HEK293 (cell line): Measurements from ENCODE around the gene SRRM2.

Source experiments
- CTCF ChIA-PET: fragments of 350-600 bp; formaldehyde crosslinking; extraction: SDS; loops from one replicate; lab custom pipeline; 2021; ENCODE audit warnings: antibody characterized with exemption; lab: Yijun Ruan, JAX
- POLR2A ChIA-PET: fragments of 300-600 bp; formaldehyde crosslinking; extraction: SDS; loops from one replicate; lab custom pipeline; 2020; ENCODE audit warnings: antibody characterized with exemption, inconsistent platforms; lab: Yijun Ruan, JAX
- H3K27ac ChIP-seq: fragments of 200-500 bp; sonication (Bioruptor generic); 2 replicates; pipeline ENCODE4 v1.5.1; 2014; ENCODE audit warnings: low read depth, low read length, control low read depth, inconsistent platforms; ENCODE audit errors: extremely low read depth
- H3K36me3 ChIP-seq, 2 experiments: fragments of 200-500 bp in 1 of 2; sonication (Bioruptor generic) in 1 of 2; 1 replicate in 1 of 2; 2 replicates in 1 of 2; pipeline ENCODE4 v1.5.1; 2014 to 2017; ENCODE audit warnings: inconsistent platforms in 2 of 2, low read length in 2 of 2; ENCODE audit not compliant: control insufficient read depth in 2 of 2, insufficient read depth in 1 of 2
- H3K4me1 ChIP-seq: fragments of 200-500 bp; sonication (Bioruptor generic); 2 replicates; pipeline ENCODE4 v1.5.1; 2014; ENCODE audit warnings: mild to moderate bottlenecking, low read length, inconsistent platforms; ENCODE audit not compliant: control insufficient read depth, insufficient read depth
- H3K4me3 ChIP-seq: 2 replicates; pipeline ENCODE4 v1.5.1; 2011; ENCODE audit warnings: low read depth, mild to moderate bottlenecking, control low read depth, low read length, moderate library complexity
- H3K9me3 ChIP-seq: fragments of 200-500 bp; sonication (Bioruptor generic); 2 replicates; pipeline ENCODE4 v1.5.1; 2014; ENCODE audit warnings: low read depth, low read length, inconsistent platforms; ENCODE audit not compliant: control insufficient read depth, insufficient read depth
- EGR2 ChIP-seq: fragments of 450-650 bp; formaldehyde crosslinking; IDR thresholded peaks from 2 replicates; pipeline ENCODE4 v1.5.1; 2016; ENCODE audit warnings: low read depth, missing biosample characterization, missing genetic modification characterization
- GLIS1 ChIP-seq: fragments of 450-650 bp; formaldehyde crosslinking; IDR thresholded peaks from 2 replicates; pipeline ENCODE4 v1.5.1; 2016; ENCODE audit warnings: missing biosample characterization, missing genetic modification characterization
- GLIS2 ChIP-seq: fragments of 450-650 bp; formaldehyde crosslinking; IDR thresholded peaks from 2 replicates; pipeline ENCODE4 v1.5.1; 2016; ENCODE audit warnings: missing biosample characterization, missing genetic modification characterization
- HOXC10 ChIP-seq: sonication (generic); formaldehyde crosslinking; IDR thresholded peaks from 2 replicates; pipeline ENCODE4 v1.8.1; 2023; ENCODE audit warnings: mild to moderate bottlenecking, missing genetic modification reagents
- KLF16 ChIP-seq: fragments of 450-650 bp; formaldehyde crosslinking; IDR thresholded peaks from 2 replicates; pipeline ENCODE4 v1.5.1; 2017; ENCODE audit warnings: missing biosample characterization, missing genetic modification characterization
- MZF1 ChIP-seq: fragments of 450-650 bp; formaldehyde crosslinking; IDR thresholded peaks from 2 replicates; pipeline ENCODE4 v1.5.1; 2017; ENCODE audit warnings: missing biosample characterization, missing genetic modification characterization, borderline replicate concordance
- SP7 ChIP-seq: fragments of 450-650 bp; formaldehyde crosslinking; IDR thresholded peaks from 2 replicates; pipeline ENCODE4 v1.5.1; 2016; ENCODE audit warnings: missing biosample characterization, missing genetic modification characterization
- WT1 ChIP-seq: fragments of 450-650 bp; formaldehyde crosslinking; IDR thresholded peaks from 2 replicates; pipeline ENCODE4 v1.5.1; 2016; ENCODE audit warnings: missing biosample characterization, missing genetic modification characterization
- ZNF157 ChIP-seq: fragments of 450-650 bp; formaldehyde crosslinking; IDR thresholded peaks from 2 replicates; pipeline ENCODE4 v1.5.1; 2016; ENCODE audit warnings: missing biosample characterization, missing genetic modification characterization
- ZNF239 ChIP-seq: fragments of 450-650 bp; formaldehyde crosslinking; IDR thresholded peaks from 2 replicates; pipeline ENCODE4 v1.5.1; 2016; ENCODE audit warnings: missing biosample characterization, missing genetic modification characterization
- ZNF302 ChIP-seq: fragments of 450-650 bp; formaldehyde crosslinking; IDR thresholded peaks from 2 replicates; pipeline ENCODE4 v1.5.1; 2016; ENCODE audit warnings: missing biosample characterization, missing genetic modification characterization, low read depth
- ZNF341 ChIP-seq: fragments of 450-650 bp; formaldehyde crosslinking; IDR thresholded peaks from 2 replicates; pipeline ENCODE4; 2016; ENCODE audit warnings: low read depth, missing biosample characterization, missing genetic modification characterization
- ZNF423 ChIP-seq: fragments of 450-650 bp; formaldehyde crosslinking; IDR thresholded peaks from 2 replicates; pipeline ENCODE4 v1.5.1; 2016; ENCODE audit warnings: missing biosample characterization, missing genetic modification characterization
- ZNF510 ChIP-seq: fragments of 450-650 bp; formaldehyde crosslinking; IDR thresholded peaks from 2 replicates; pipeline ENCODE4 v1.5.1; 2018; ENCODE audit warnings: mild to moderate bottlenecking, missing genetic modification characterization, missing biosample characterization; ENCODE audit not compliant: insufficient replicate concordance
- ZNF529 ChIP-seq: fragments of 450-650 bp; formaldehyde crosslinking; IDR thresholded peaks from 2 replicates; pipeline ENCODE4 v1.5.1; 2017; ENCODE audit warnings: missing genetic modification characterization, missing biosample characterization; ENCODE audit not compliant: insufficient replicate concordance
- ZNF571 ChIP-seq: fragments of 450-650 bp; formaldehyde crosslinking; IDR thresholded peaks from 2 replicates; pipeline ENCODE4 v1.5.0; 2017; ENCODE audit warnings: missing biosample characterization, missing genetic modification characterization
- ZNF596 ChIP-seq: fragments of 450-650 bp; IDR thresholded peaks from 2 replicates; pipeline ENCODE4 v1.5.0; 2018; ENCODE audit warnings: missing biosample characterization, mild to moderate bottlenecking, missing genetic modification characterization, moderate library complexity
- ZNF623 ChIP-seq: fragments of 450-650 bp; formaldehyde crosslinking; IDR thresholded peaks from 2 replicates; pipeline ENCODE4 v1.5.1; 2016; ENCODE audit warnings: missing biosample characterization, missing genetic modification characterization
- ZNF654 ChIP-seq: fragments of 450-650 bp; formaldehyde crosslinking; IDR thresholded peaks from 2 replicates; pipeline ENCODE4 v1.5.1; 2016; ENCODE audit warnings: low read depth, missing biosample characterization, missing genetic modification characterization
- ZNF776 ChIP-seq: fragments of 450-650 bp; formaldehyde crosslinking; IDR thresholded peaks from 2 replicates; pipeline ENCODE4 v1.5.0; 2017; ENCODE audit warnings: missing biosample characterization, missing genetic modification characterization, borderline replicate concordance
- TF ChIP-seq, protein P1 (sequence below): fragments of 450-650 bp; formaldehyde crosslinking; IDR thresholded peaks from 2 replicates; pipeline ENCODE4 v1.5.1; 2016; ENCODE audit warnings: missing biosample characterization, missing genetic modification characterization
- TF ChIP-seq, protein P2 (sequence below): fragments of 450-650 bp; formaldehyde crosslinking; IDR thresholded peaks from 2 replicates; pipeline ENCODE4 v1.5.1; 2016; ENCODE audit warnings: missing biosample characterization, missing genetic modification characterization

The SRRM2 gene

DNA sequence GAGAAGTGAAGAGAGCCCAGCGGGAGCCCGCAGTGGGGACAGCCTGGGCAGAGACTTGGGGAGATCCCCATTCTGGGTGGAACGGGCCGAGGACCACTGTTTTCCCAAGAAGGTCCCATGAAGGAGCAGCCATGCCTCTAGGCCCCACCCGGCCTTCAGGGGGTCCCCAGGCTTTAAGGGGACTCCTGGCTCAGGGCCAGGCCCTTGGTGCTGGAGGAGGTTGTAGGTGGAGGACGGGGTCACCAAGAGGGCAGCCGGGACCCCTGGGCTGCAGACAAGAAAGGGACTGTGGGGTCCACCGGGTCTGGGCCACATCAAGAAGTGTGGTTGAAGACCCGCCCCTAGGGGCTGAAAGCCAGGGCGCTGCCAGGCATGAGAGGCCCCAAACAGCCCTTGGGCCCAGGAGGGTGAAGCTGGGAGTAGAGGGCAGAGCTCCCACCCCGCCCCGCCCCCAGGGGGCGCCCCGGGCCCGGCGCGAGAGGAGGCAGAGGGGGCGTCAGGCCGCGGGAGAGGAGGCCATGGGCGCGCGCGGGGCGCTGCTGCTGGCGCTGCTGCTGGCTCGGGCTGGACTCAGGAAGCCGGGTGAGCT is 64.4 kb downstream of the SRRM2 start, which contains the start of gene PRSS21:
Gene PRSS21 (plus strand): TSS at position 487 of the 589 bp plus-strand sequence. CDS start 32 bp downstream, at position 519.
- H3K4me3 ChIP-seq, result no peak within 1 kb of the TSS
- no peaks in the 10 kb centered on the region for H3K36me3 ChIP-seq
- no peak within 1 kb of the TSS for H3K27ac ChIP-seq
- no peaks in the 10 kb centered on the region for H3K9me3 ChIP-seq
- TF ChIP-seq HOXC10 (CRISPR knock-in tag) (no peak), ZNF654 (tag by site-specific recombination) (no peak), SP7 (tag by site-specific recombination) (no peak), WT1 (tag by site-specific recombination) (no peak), ZNF157 (tag by site-specific recombination) (no peak), ZNF239 (tag by site-specific recombination) (no peak), ZNF423 (tag by site-specific recombination) (no peak), ZNF529 (tag by site-specific recombination) (no peak), ZNF302 (no peak)
- H3K4me1 ChIP-seq, result no peaks in the 10 kb centered on the region
- CTCF ChIA-PET, result no interaction called here
- POLR2A ChIA-PET, result no interaction called here

GRCh38 chr16:2817340-2818271 is 65.2 kb downstream of the SRRM2 start:
- no peaks in the 10 kb centered on the region for H3K36me3 ChIP-seq
- TF ChIP-seq ZNF596 (tag by site-specific recombination) (no peak), EGR2 (tag by site-specific recombination) (0 out of 2 replicates have a peak, but pooled peaks have one; percentile 8)
- no peaks in the 10 kb centered on the region for H3K4me1 ChIP-seq
- POLR2A ChIA-PET, result no interaction called here
- no peak overlapping the region for H3K4me3 ChIP-seq
- no peaks in the 10 kb centered on the region for H3K9me3 ChIP-seq
- CTCF ChIA-PET, result no interaction called here
- no peak overlapping the region for H3K27ac ChIP-seq

DNA sequence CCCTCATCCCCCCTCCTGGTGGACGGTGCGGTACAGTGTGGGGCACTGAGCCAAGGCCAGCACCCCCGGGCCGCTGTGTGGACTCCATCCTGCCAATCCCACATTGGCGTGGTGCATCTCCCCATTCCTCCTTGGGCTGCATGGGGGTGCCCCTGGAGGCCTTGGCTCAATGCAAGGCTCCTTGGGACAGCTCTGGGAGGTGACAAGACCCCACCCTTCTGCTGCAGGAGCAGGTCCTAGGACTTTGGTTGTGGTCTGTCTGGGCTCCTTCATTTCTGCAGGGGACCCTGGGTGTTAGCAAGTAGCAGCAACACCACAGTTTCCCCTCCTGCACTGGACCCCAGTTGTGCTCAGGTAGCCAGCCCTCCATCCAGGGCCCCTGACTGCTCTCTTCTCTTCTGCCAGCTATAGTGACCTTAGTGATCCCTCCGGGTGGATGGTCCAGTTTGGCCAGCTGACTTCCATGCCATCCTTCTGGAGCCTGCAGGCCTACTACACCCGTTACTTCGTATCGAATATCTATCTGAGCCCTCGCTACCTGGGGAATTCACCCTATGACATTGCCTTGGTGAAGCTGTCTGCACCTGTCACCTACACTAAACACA is 65.9 kb downstream of the SRRM2 start:
- Histone ChIP-seq H3K27ac (no peak overlapping the region), H3K36me3 (no peaks in the 10 kb centered on the region), H3K9me3 (no peaks in the 10 kb centered on the region), H3K4me1 (no peaks in the 10 kb centered on the region), H3K4me3 (no peak overlapping the region)
- POLR2A ChIA-PET, result no interaction called here
- CTCF ChIA-PET, result interaction anchor here (0.6 kb wide), 1 partner anchor 522 kb away, joined by 4 read pairs; no protein-coding TSS in a partner anchor
- no peak for TF ChIP-seq ZNF776
- no peak for TF ChIP-seq ZNF341
- no peak for TF ChIP-seq ZNF510 (tag by site-specific recombination)
- TF ChIP-seq, protein P1, sequence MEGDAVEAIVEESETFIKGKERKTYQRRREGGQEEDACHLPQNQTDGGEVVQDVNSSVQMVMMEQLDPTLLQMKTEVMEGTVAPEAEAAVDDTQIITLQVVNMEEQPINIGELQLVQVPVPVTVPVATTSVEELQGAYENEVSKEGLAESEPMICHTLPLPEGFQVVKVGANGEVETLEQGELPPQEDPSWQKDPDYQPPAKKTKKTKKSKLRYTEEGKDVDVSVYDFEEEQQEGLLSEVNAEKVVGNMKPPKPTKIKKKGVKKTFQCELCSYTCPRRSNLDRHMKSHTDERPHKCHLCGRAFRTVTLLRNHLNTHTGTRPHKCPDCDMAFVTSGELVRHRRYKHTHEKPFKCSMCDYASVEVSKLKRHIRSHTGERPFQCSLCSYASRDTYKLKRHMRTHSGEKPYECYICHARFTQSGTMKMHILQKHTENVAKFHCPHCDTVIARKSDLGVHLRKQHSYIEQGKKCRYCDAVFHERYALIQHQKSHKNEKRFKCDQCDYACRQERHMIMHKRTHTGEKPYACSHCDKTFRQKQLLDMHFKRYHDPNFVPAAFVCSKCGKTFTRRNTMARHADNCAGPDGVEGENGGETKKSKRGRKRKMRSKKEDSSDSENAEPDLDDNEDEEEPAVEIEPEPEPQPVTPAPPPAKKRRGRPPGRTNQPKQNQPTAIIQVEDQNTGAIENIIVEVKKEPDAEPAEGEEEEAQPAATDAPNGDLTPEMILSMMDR (tag by site-specific recombination), result no peak
- TF ChIP-seq ZNF623 (tag by site-specific recombination), result no peak
- TF ChIP-seq KLF16, result no peak
- no peak for TF ChIP-seq GLIS2 (tag by site-specific recombination)
- TF ChIP-seq, protein P2, sequence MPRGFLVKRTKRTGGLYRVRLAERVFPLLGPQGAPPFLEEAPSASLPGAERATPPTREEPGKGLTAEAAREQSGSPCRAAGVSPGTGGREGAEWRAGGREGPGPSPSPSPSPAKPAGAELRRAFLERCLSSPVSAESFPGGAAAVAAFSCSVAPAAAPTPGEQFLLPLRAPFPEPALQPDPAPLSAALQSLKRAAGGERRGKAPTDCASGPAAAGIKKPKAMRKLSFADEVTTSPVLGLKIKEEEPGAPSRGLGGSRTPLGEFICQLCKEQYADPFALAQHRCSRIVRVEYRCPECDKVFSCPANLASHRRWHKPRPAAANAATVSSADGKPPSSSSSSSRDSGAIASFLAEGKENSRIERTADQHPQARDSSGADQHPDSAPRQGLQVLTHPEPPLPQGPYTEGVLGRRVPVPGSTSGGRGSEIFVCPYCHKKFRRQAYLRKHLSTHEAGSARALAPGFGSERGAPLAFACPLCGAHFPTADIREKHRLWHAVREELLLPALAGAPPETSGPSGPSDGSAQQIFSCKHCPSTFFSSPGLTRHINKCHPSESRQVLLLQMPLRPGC, result no peak
- no peak for TF ChIP-seq HOXC10 (CRISPR knock-in tag)
- TF ChIP-seq GLIS1, result no peak
- no peak for TF ChIP-seq MZF1
- TF ChIP-seq ZNF571 (tag by site-specific recombination), result no peak
